Stimulated activated CD4-positive, alpha-beta T cell treated with anti-CD3 and anti-CD28 coated beads, Interleukin-4, amount 100 ng/mL, for 48 hours (primary cell): ENCODE measurements around the gene MAP2K2.

Experiments
- DNase-seq, 2 donors: peaks; one replicate each; pipeline ENCODE4 v3.0.0-alpha.2; 2020; ENCODE audit warnings: low read depth in 2 of 2

The MAP2K2 gene

GRCh38 chr19:4099041-4099764, 24.7 kb downstream of the MAP2K2 start:
- DNase-seq: no peak

- DNase-seq: no peak
Measured at GRCh38 chr19:4098493-4098892, 25.4 kb downstream of the MAP2K2 start.

GRCh38 chr19:4097501-4097900, 26.4 kb downstream of the MAP2K2 start:
- no peak for DNase-seq

- DNase-seq: no peak
Measured at GRCh38 chr19:4096049-4096892, 27.7 kb downstream of the MAP2K2 start.

- no peak for DNase-seq
Measured at GRCh38 chr19:4095488-4095844, 28.5 kb downstream of the MAP2K2 start.

- DNase-seq: no peak
Measured at GRCh38 chr19:4094761-4095487, 29.0 kb downstream of the MAP2K2 start.

- DNase-seq: no peak
Measured at GRCh38 chr19:4094291-4094690, 29.6 kb downstream of the MAP2K2 start.

GRCh38 chr19:4093643-4094175, 30.2 kb downstream of the MAP2K2 start:
- DNase-seq: no peak

GRCh38 chr19:4090356-4091220, 33.3 kb downstream of the MAP2K2 start:
- no peak for DNase-seq

GRCh38 chr19:4089946-4090345, 34.0 kb downstream of the MAP2K2 start:
- DNase-seq: no peak

GRCh38 chr19:4089400-4089908, 34.5 kb downstream of the MAP2K2 start:
- DNase-seq: no peak

- DNase-seq: no peak
Measured at GRCh38 chr19:4088975-4089374, 34.9 kb downstream of the MAP2K2 start.

GRCh38 chr19:4087787-4088679, 35.9 kb downstream of the MAP2K2 start:
- no peak for DNase-seq

GRCh38 chr19:4086411-4086867, 37.5 kb downstream of the MAP2K2 start:
- DNase-seq: no peak

GRCh38 chr19:4084547-4084877, 39.4 kb downstream of the MAP2K2 start:
- DNase-seq: no peak

GRCh38 chr19:4083677-4084546, 40.0 kb downstream of the MAP2K2 start:
- DNase-seq: no peak

GRCh38 chr19:4082172-4082571, 41.8 kb downstream of the MAP2K2 start:
- DNase-seq: no peak

GRCh38 chr19:4081441-4082129, 42.3 kb downstream of the MAP2K2 start:
- DNase-seq: no peak
